Hepatocyte (in vitro differentiated cells): ENCODE measurements around the gene KCNS1. TPM values are rescaled to one million over a fixed set of nuclear protein-coding genes. Genes with fewer than 3 reads are reported as not detected.

Experiments
- DNase-seq: peaks from one replicate; pipeline ENCODE4 v3.0.0-alpha.2; 2016; ENCODE audit warnings: low spot score
- H2AFZ ChIP-seq: fragments of 200-600 bp; sonication (generic); 2 replicates; pipeline ENCODE4 v1.6.0; 2016; ENCODE audit warnings: antibody characterized with exemption, mild to moderate bottlenecking
- H3K27ac ChIP-seq: fragments of 200-600 bp; sonication (generic); 2 replicates; pipeline ENCODE4 v1.5.1; 2016; ENCODE audit warnings: mild to moderate bottlenecking
- H3K27me3 ChIP-seq: fragments of 200-600 bp; sonication (generic); 2 replicates; pipeline ENCODE4 v1.6.1; 2016
- H3K36me3 ChIP-seq: fragments of 200-600 bp; sonication (generic); replicated peaks from 2 replicates; pipeline ENCODE4 v1.5.1; 2016; ENCODE audit warnings: low read depth; ENCODE audit not compliant: insufficient read depth
- H3K4me1 ChIP-seq: fragments of 200-600 bp; sonication (generic); 2 replicates; pipeline ENCODE4 v1.5.1; 2016; ENCODE audit warnings: mild to moderate bottlenecking, moderate library complexity; ENCODE audit not compliant: insufficient read depth
- H3K4me2 ChIP-seq: fragments of 200-600 bp; sonication (generic); 2 replicates; pipeline ENCODE4 v1.6.0; 2016
- H3K4me3 ChIP-seq: fragments of 200-600 bp; sonication (generic); 2 replicates; pipeline ENCODE4 v1.5.1; 2016; ENCODE audit warnings: mild to moderate bottlenecking
- H3K79me2 ChIP-seq: fragments of 200-600 bp; sonication (generic); 2 replicates; pipeline ENCODE4 v1.6.0; 2017; ENCODE audit warnings: mild to moderate bottlenecking
- H3K9me2 ChIP-seq: fragments of 200-600 bp; sonication (generic); replicated peaks from 2 replicates; pipeline ENCODE4 v1.6.0; 2017; ENCODE audit warnings: mild to moderate bottlenecking; ENCODE audit not compliant: insufficient read depth
- H3K9me3 ChIP-seq: fragments of 200-600 bp; sonication (generic); 2 replicates; pipeline ENCODE4 v1.5.1; 2016; ENCODE audit warnings: low read depth, mild to moderate bottlenecking
- H4K20me1 ChIP-seq: fragments of 200-600 bp; sonication (generic); 2 replicates; pipeline ENCODE4 v1.6.0; 2016; ENCODE audit warnings: mild to moderate bottlenecking; ENCODE audit not compliant: insufficient read depth, poor library complexity, severe bottlenecking
- CTCF ChIP-seq: fragments of 200-600 bp; sonication (generic); IDR thresholded peaks from 2 replicates; pipeline ENCODE4 v1.5.1; 2016; ENCODE audit warnings: antibody characterized with exemption, mild to moderate bottlenecking; ENCODE audit not compliant: poor library complexity
- EZH2 ChIP-seq: fragments of 200-600 bp; sonication (generic); IDR thresholded peaks from 2 replicates; pipeline ENCODE4 v1.6.1; 2016; ENCODE audit warnings: antibody characterized with exemption, mild to moderate bottlenecking, borderline replicate concordance
- EZH2phosphoT487 ChIP-seq: fragments of 200-600 bp; sonication (generic); IDR thresholded peaks from one replicate; pipeline ENCODE4 v1.6.1; 2018; ENCODE audit warnings: antibody characterized with exemption, mild to moderate bottlenecking, low read depth, moderate library complexity; ENCODE audit not compliant: unreplicated experiment, severe bottlenecking
- WGBS: methylation state at CpG from one replicate; pipeline ENCODE4 v1.1.6; 2016; ENCODE audit warnings: low lambda C conversion rate; ENCODE audit errors: missing lambda C conversion rate; 5-methylcytosine and 5-hydroxymethylcytosine counted together
- polyA plus RNA-seq: library from polyadenylated mRNA; unstranded; fragments of >200 nt; fragmentation: Nextera tagmentation; extraction: Ambion mirVana; gene quantifications from 2 replicates; pipeline ENCODE4 v1.2.1, GENCODE V29; 2016
- total RNA-seq: library from RNA; depleted of rRNA; stranded (reverse); fragments of >200 nt; gene quantifications from 2 replicates; pipeline ENCODE4 v1.2.3, GENCODE V29; 2014

KCNS1 gene
- total and polyA plus RNA-seq, 2 experiments from 2014 or later, result 0.42 to 0.43 TPM

GRCh38 chr20:45118028-45118427, 17.1 kb upstream of the KCNS1 start:
- Histone ChIP-seq H3K36me3 (no peaks in the 10 kb centered on the region), H3K4me2 (no peak overlapping the region), H3K9me2 (no peaks in the 10 kb centered on the region), H3K79me2 (no peaks in the 10 kb centered on the region), H3K4me3 (no peak overlapping the region), H3K9me3 (no peaks in the 10 kb centered on the region), H3K4me1 (no peaks in the 10 kb centered on the region), H4K20me1 (no peaks in the 10 kb centered on the region), H3K27ac (no peak overlapping the region), H3K27me3 (no peaks in the 10 kb centered on the region), H2AFZ (no peak overlapping the region)
- WGBS, result 98% methylated on average over 2 of the region's 2 CpGs
- no peak for DNase-seq
- no peak for TF ChIP-seq CTCF
- no peak for TF ChIP-seq EZH2phosphoT487
- TF ChIP-seq EZH2, result no peak

- Histone ChIP-seq H4K20me1 (no peaks in the 10 kb centered on the region), H3K79me2 (no peaks in the 10 kb centered on the region), H3K27ac (no peak overlapping the region), H3K4me1 (no peaks in the 10 kb centered on the region), H3K9me2 (no peaks in the 10 kb centered on the region), H3K4me3 (no peak overlapping the region), H3K9me3 (no peaks in the 10 kb centered on the region), H3K36me3 (no peaks in the 10 kb centered on the region), H3K27me3 (no peaks in the 10 kb centered on the region), H2AFZ (no peak overlapping the region), H3K4me2 (no peak overlapping the region)
- TF ChIP-seq EZH2 (no peak), EZH2phosphoT487 (no peak), CTCF (no peak)
- 81% methylated on average over 4 of the region's 4 CpGs for WGBS
- no peak for DNase-seq
Observed at GRCh38 chr20:45117581-45117980, 16.7 kb upstream of the KCNS1 start.

- no peak overlapping the region for H3K27ac ChIP-seq
- H4K20me1 ChIP-seq, result no peaks in the 10 kb centered on the region
- H3K27me3 ChIP-seq, result no peaks in the 10 kb centered on the region
- no peaks in the 10 kb centered on the region for H3K9me2 ChIP-seq
- no peaks in the 10 kb centered on the region for H3K79me2 ChIP-seq
- TF ChIP-seq EZH2phosphoT487, result no peak
- no peak for TF ChIP-seq CTCF
- no peak for TF ChIP-seq EZH2
- no peak for DNase-seq
- H3K4me2 ChIP-seq, result no peak overlapping the region
- H3K9me3 ChIP-seq, result no peaks in the 10 kb centered on the region
- no peaks in the 10 kb centered on the region for H3K36me3 ChIP-seq
- H3K4me1 ChIP-seq, result no peaks in the 10 kb centered on the region
- WGBS, result 87% methylated on average over 4 of the region's 4 CpGs
- no peak overlapping the region for H2AFZ ChIP-seq
- H3K4me3 ChIP-seq, result no peak overlapping the region
Observed at GRCh38 chr20:45115829-45116228, 14.9 kb upstream of the KCNS1 start.

GRCh38 chr20:45115386-45115774, 14.5 kb upstream of the KCNS1 start:
- Histone ChIP-seq H3K4me2 (no peak overlapping the region), H3K4me3 (no peak overlapping the region), H3K27me3 (no peaks in the 10 kb centered on the region), H3K79me2 (no peaks in the 10 kb centered on the region), H3K36me3 (no peaks in the 10 kb centered on the region), H3K9me3 (no peaks in the 10 kb centered on the region), H4K20me1 (no peaks in the 10 kb centered on the region), H3K27ac (no peak overlapping the region), H2AFZ (no peak overlapping the region), H3K4me1 (no peaks in the 10 kb centered on the region), H3K9me2 (no peaks in the 10 kb centered on the region)
- TF ChIP-seq CTCF (no peak), EZH2 (no peak), EZH2phosphoT487 (no peak)
- no peak for DNase-seq
- 80% methylated on average over 3 of the region's 3 CpGs for WGBS
